Body of pancreas (tissue), 4 donors: ENCODE results near the gene STARD8. TPM values are rescaled to one million over a fixed set of nuclear protein-coding genes. Genes with fewer than 3 reads are reported as not detected.

Experiments
- ATAC-seq: fragments of 150-250 bp; one replicate; pipeline ENCODE4 v1.9.1; 2016
- DNase-seq, 4 donors: peaks; one replicate each; pipeline ENCODE4 v3.0.0-alpha.2; 2019
- H3K27ac ChIP-seq, 4 donors: fragments of 200-600 bp; sonication (generic); 1 replicate in 3 of 4; 2 replicates in 1 of 4; pipeline versions ENCODE4 v1.5.1 to v1.6.1; 2016 to 2019; ENCODE audit warnings: mild to moderate bottlenecking in 1 of 4, mixed read lengths in 1 of 4, moderate library complexity in 1 of 4
- H3K27me3 ChIP-seq, 2 donors: fragments of 200-600 bp; sonication (generic); one replicate each; pipeline ENCODE4 v1.6.0; 2016; ENCODE audit warnings: mild to moderate bottlenecking in 1 of 2
- H3K36me3 ChIP-seq, 2 donors: fragments of 200-600 bp; sonication (generic); replicated peaks in 1 of 2; 2 replicates each; pipeline ENCODE4 v1.5.1; 2016; ENCODE audit warnings: low read depth in 2 of 2; ENCODE audit not compliant: insufficient read depth in 1 of 2
- H3K4me1 ChIP-seq: fragments of 200-600 bp; sonication (generic); one replicate; pipeline ENCODE4 v1.6.0; 2016
- H3K4me3 ChIP-seq, 2 donors: fragments of 200-600 bp; sonication (generic); 1 replicate in 1 of 2; 2 replicates in 1 of 2; pipeline ENCODE4 v1.5.1; 2016 to 2019
- H3K9me3 ChIP-seq, 3 donors: fragments of 200-600 bp; sonication (generic); 1 replicate in 2 of 3; 2 replicates in 1 of 3; pipeline ENCODE4 v1.5.1; 2016
- CTCF ChIP-seq, 7 experiments: fragments of 450-650 bp in 4 of 7; fragments of 200-600 bp in 3 of 7; sonication (generic) in 3 of 7; IDR thresholded peaks; one replicate each; pipeline ENCODE4 v1.5.1; 2016 to 2019; ENCODE audit warnings: antibody characterized with exemption in 7 of 7
- POLR2A ChIP-seq, 3 donors: fragments of 450-650 bp; IDR thresholded peaks; one replicate each; pipeline ENCODE4 v1.6.1; 2016; ENCODE audit warnings: antibody characterized with exemption in 3 of 3, mild to moderate bottlenecking in 2 of 3
- WGBS, 2 donors: methylation state at CpG; one replicate each; pipeline ENCODE4 v1.1.5; 2017; 5-methylcytosine and 5-hydroxymethylcytosine counted together
- intact Hi-C: fragments of 100-400 bp; cut with DNase I; formaldehyde crosslinking; loops from one replicate; pipeline ENCODE4 v1.15.1; 2023
- total RNA-seq, 2 donors: library from RNA; depleted of rRNA; stranded (reverse); fragments of >200 nt; gene quantifications; one replicate each; pipeline ENCODE4 v1.1.0, GENCODE V29; 2016

Gene STARD8
- total RNA-seq, 2 donors from 2014 or later = 6.0 to 9.6 TPM

- H3K36me3 ChIP-seq = no peaks in the 10 kb centered on the region
- TF ChIP-seq POLR2A (IDR thresholded peaks at IDR 0.05) (no peak), CTCF (IDR thresholded peaks at IDR 0.05) (peak in 6 of 7 experiments; percentile 26 to 70 (median 64))
- intact Hi-C loops = no loop called here
- no peaks in the 10 kb centered on the region for H3K4me1 ChIP-seq
- H3K9me3 ChIP-seq = no peaks in the 10 kb centered on the region
- no peak overlapping the region for H3K4me3 ChIP-seq
- no peak overlapping the region for H3K27ac ChIP-seq
- ATAC-seq = peak; percentile 68
- peak; percentile 45 to 64 (median 58) for DNase-seq
- H3K27me3 ChIP-seq = no peaks in the 10 kb centered on the region
- 29 to 55% methylated on average over 3 to 4 of the region's 4 CpGs for WGBS, 2 donors
Observed at GRCh38 chrX:68710870-68711576, 63.6 kb downstream of the STARD8 start.

- Histone ChIP-seq H3K4me3 (no peak overlapping the region), H3K36me3 (no peaks in the 10 kb centered on the region), H3K27me3 (no peaks in the 10 kb centered on the region), H3K4me1 (no peaks in the 10 kb centered on the region), H3K9me3 (no peaks in the 10 kb centered on the region), H3K27ac (no peak overlapping the region)
- DNase-seq (no peak), ATAC-seq (no peak)
- intact Hi-C loops = no loop called here
- no peak for TF ChIP-seq CTCF (IDR thresholded peaks at IDR 0.05)
- TF ChIP-seq POLR2A (IDR thresholded peaks at IDR 0.05) = no peak
- WGBS, 2 donors = 56 to 67% methylated on average over 2 to 3 of the region's 5 CpGs
Observed at GRCh38 chrX:68711845-68712244, 64.4 kb downstream of the STARD8 start.

- H3K36me3 ChIP-seq = no peaks in the 10 kb centered on the region
- H3K4me3 ChIP-seq = no peak overlapping the region
- ATAC-seq (no peak), DNase-seq (no peak)
- TF ChIP-seq CTCF (IDR thresholded peaks at IDR 0.05) = no peak
- no peak for TF ChIP-seq POLR2A (IDR thresholded peaks at IDR 0.05)
- 88 to 90% methylated on average over 2 to 3 of the region's 3 CpGs for WGBS, 2 donors
- H3K27ac ChIP-seq = no peak overlapping the region
- no peaks in the 10 kb centered on the region for H3K9me3 ChIP-seq
- H3K27me3 ChIP-seq = no peaks in the 10 kb centered on the region
- H3K4me1 ChIP-seq = no peaks in the 10 kb centered on the region
- intact Hi-C loops = no loop called here
Observed at GRCh38 chrX:68714856-68715255, 67.4 kb downstream of the STARD8 start.

GRCh38 chrX:68717196-68717595, 69.7 kb downstream of the STARD8 start:
- intact Hi-C loops = no loop called here
- DNase-seq (peak in 1 of 4 donors; percentile 4), ATAC-seq (no peak)
- TF ChIP-seq CTCF (IDR thresholded peaks at IDR 0.05) = no peak
- no peak for TF ChIP-seq POLR2A (IDR thresholded peaks at IDR 0.05)
- Histone ChIP-seq H3K36me3 (no peaks in the 10 kb centered on the region), H3K27ac (no peak overlapping the region), H3K9me3 (no peaks in the 10 kb centered on the region), H3K4me3 (no peak overlapping the region), H3K4me1 (no peaks in the 10 kb centered on the region), H3K27me3 (no peaks in the 10 kb centered on the region)
- WGBS, 2 donors = 89% methylated on average over 8 of the region's 13 CpGs; no CpG with 5 or more reads in 1 of the 2 donors
